ENCODE measurements around the gene SAE1.
"Not testable (repeated sequence)": the region's sequence is repeated elsewhere in the genome, so short reads cannot be mapped to it uniquely, and the experiment has no call there.

SAE1 gene

DNA sequence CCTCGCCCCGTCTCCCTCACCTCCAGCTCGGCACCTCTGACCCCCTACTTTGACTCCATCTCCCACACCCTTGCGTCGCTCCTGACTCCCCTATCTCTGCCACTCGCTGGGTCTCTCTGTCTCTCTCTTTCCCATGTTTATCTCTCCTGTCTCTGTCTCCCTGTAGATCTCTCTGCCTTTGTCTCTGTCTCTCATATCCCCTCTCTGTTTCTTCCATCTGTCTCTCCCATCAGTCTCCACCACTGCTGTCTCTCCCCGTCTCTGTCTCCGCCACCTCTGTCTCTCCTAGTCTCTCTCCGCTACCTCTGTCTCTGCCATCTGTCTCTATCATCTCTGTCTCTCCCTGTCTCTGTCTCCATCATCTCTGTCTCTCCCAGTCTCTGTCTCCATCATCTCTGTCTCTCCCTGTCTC lies 112.7 kb downstream of the SAE1 start:
- no peak for DNase-seq

DNA sequence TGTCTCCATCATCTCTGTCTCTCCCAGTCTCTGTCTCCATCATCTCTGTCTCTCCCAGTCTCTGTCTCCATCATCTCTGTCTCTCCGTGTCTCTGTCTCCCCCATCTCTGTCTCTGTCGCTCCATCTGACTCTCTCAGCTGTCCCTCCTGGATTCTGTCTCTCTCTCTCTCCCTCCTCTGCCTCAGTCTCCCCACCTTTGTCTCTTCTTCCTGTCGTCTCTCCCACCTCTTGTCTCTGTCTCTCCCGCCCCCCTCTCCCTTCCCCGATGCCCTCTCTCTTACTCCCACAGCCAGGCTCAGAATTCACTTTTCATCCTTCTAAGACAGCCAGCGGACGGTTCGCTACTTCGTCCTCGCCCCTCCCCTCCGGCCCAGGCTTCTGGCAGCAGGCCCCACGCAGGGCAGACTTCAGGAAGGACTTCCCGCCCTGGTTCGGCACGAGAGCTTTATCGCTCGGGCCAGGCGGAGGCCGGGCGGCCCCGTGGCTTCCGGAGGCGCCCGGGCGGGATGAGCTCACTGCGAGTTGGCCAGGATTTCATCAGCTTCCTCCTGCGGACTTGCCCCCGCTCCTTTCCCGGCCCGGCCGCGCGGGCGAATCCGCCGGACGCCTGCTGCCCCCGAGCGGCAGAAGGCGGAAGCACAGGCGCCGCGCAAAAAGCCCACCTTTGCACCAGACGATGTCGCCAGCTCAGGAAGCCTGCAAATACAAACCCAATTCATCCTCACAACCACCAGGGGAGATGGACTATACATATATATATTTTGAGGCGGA lies 113.3 kb downstream of the SAE1 start:
- peak; percentile 98 for DNase-seq

DNA sequence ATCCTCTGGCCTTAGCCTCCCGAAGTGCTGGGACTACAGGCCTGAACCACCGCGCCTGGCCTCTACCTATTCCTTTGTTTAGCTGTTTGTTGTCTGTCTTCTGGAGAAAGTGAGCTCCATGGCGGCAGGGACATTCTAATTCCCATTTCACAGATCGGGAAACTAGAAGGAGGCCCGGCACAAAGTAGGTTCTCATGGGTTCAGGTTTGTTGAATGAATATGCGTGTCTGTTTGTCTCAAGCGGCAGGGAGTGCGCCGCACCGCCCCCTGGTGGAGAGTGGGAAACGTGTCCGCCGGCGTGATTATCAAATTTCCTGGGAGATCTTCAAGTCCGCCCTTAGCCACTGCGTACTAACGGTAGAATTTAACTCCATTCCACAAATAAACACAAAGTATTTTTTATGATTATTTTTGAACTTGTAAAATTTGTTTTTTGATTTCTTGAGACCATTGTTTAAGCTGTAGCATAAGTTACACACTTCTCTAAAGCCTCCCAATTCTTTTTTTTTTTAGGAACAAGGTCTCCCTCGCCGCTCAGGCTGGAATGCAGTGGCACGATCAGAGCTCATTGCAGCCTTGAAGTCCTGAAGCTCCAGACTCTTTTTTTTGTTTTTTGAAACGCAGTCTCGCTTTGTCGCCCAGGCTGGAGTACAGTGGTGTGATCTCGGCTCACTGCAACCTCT lies 116.8 kb downstream of the SAE1 start:
- peak; percentile 87 for DNase-seq

DNA sequence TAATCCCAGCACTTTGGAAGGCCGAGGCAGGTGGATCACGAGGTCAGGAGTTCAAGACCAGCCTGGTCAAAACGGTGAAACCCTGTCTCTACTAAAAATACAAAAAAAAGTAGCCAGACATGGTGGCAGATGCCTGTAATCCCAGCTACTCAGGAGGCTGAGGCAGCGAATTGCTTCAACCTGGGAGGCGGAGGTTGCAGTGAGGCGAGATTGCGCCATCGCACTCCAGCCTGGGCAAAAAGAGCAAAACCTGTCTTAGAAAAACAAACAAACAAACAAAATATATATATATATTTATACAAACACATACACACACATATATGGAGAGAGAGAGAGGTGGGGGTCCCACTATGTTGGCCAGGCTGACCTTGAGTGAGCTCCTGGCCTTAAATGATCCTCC lies 122.4 kb downstream of the SAE1 start:
- not testable (repeated sequence) for DNase-seq

DNA sequence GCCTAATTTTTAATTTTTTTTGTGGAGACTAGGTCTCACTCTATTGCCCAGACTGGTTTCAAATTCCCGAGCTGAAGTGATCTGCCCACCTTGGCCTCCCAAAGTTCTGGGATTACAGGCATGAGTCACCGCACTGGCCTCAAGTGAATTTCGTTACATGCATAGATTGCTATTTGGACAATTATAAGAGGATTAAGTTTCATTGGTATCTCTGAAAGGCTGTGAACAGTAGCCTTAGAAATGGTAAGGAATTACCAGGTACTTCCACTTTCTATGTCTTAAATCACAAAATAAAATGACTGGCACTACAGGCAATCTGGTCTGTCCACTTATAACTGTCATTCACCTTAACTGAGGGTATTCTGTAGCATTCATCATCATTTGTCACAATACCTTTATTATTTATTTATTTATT lies 122.8 kb downstream of the SAE1 start:
- DNase-seq = no peak

DNA sequence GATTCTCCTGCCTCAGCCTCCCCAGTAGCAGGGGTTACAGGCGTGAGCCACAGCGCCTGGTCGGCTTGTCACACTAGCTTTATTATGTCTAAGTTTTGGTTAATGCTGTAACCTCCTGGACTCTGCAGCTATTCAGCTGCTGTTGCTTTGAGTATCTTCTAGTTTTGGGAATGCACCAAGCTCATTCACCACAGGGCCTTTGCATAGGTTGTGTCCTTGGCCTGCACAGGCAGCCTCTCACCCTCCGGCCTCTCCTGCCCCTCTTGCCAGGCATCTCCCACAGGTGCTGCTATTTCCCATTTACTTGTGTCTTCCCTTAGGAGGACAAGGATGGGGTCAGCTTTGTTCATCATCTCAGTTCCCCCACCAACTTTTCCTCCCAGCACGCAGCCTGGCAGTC lies 123.3 kb downstream of the SAE1 start:
- DNase-seq = no peak

DNA sequence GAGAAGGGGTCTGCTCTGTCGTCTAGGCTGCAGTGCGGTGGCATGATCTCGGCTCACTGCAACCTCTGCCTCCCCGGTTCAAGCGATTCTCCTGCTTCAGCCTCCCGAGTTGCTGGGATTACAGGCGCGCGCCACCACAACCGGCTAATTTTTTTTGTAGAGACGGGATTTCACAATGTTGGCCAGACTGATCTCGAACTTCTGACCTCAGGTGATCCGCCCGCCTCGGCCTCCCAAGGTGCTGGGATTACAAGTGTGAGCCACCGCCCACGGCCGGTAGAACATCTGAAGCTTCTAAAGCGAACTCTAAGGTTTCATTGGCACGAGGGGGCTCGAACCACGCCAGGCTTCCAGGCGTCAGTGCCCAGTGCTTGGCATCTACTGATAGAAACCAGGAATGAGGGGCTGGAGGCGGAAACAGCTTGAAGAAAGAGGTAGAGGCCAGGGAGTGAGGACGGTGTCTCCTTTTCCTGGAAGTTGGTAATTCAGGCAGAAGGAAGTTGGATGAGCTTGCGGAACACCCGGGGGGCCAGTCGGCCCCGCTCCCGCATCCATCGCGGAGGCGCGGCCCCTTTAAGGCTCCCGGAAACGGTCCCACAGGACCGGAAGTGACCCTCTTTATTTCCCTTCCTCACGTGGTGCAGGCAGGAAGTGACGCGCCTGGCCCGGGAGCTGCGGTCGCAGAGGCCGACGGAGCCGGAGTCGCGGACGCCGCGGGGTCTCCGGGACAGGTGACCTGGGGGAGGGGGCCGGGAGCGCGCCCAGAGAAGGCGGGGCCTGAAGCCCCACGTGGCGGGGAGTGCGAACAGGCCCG lies 125.5 kb downstream of the SAE1 start, which contains the start of gene CCDC9:
TSS of gene CCDC9 (plus strand) at position 647 of the 814 bp plus-strand sequence. CDS start 1,876 bp downstream, outside the sequence.
- DNase-seq = peak; percentile 98

DNA sequence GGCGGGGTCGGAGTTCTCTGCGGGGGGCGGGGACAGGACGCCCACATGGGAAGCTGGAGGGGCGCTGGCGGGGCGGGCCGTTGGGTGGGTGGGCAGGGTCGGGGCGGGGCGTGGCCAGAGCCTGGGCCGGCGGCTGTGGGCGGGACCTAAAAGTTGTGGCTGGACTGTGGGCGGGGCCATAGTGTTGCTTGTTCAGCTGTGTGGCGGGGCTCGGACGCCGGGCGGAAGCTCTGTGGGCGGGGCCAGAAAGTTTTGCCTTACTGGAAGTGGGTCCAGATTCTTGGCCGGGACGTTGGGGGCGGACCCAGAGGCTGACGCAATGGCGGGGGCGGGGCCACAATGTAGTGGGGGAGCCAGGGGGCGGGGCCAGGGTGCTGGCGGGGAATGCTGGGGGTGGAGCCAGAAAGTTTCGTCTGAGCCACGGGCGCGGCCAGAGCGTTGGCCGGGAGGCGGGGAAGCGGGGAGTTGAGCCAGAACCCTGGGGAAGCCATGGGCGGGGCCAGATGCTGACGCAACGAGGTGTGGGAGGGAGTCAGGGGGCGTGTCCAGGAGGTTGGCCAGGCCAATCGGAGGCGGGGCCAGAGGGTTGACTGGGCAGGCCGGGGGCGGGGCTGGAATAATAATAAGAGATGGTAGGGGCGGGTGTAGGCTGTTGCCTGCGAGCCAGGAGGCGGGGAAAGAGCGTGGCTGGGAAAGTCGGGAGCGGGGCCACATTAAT lies 126.2 kb downstream of the SAE1 start:
- peak; percentile 100 for DNase-seq

DNA sequence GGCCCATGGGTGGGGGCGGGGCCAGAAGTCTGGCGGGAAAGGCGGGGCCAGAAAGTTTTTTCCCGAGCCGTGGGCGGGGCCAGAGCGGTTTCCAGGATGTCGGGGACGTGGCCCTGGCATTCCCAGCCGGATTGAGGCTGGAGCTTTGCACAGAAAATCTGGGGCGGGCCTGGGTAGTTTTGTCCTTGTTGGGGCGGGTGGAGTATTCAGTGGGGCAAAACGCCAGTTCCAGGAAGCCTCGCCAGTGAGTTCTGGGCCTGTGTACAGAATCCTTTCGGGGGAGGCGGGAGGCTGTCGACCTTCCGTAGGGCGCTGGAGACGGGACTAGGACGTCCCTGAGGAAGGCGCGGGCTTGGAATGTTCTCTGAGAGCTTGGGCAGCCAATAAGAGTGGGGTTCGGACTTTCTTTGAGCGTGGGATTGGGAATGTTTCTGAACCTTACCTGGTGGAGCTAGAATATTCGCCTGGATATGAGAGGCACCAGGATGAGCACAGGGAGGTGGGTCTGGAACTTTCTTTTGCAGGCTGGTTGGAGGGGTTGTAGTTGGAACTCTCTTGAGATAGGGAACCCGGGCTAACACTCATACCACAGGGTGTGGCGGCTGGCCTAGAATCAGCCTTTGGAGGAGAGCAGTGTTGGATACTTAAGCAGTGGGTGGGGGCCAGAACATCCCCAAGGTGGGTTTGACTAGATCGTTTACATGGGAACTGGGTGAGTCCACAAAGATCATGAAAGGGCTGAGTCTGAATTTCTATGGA lies 127.0 kb downstream of the SAE1 start:
- DNase-seq = peak; percentile 59

DNA sequence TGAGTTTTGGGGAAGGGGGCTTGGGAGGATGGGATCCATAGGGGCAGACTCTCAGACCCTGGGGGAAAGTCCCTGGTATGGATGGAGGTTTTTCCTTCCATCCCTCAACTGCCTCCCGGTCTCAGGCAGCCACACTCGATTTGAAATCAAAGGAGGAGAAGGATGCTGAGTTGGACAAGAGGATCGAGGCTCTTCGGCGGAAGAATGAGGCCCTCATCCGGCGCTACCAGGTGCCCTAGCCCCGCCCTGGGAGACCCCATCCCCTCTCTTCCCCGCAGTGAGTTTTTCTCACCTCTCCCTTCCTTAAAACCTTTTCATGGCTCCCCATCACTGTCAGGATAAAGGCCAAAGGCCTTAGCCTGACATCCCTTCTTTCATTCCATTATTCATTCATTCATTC lies 127.8 kb downstream of the SAE1 start:
- DNase-seq = no peak

DNA sequence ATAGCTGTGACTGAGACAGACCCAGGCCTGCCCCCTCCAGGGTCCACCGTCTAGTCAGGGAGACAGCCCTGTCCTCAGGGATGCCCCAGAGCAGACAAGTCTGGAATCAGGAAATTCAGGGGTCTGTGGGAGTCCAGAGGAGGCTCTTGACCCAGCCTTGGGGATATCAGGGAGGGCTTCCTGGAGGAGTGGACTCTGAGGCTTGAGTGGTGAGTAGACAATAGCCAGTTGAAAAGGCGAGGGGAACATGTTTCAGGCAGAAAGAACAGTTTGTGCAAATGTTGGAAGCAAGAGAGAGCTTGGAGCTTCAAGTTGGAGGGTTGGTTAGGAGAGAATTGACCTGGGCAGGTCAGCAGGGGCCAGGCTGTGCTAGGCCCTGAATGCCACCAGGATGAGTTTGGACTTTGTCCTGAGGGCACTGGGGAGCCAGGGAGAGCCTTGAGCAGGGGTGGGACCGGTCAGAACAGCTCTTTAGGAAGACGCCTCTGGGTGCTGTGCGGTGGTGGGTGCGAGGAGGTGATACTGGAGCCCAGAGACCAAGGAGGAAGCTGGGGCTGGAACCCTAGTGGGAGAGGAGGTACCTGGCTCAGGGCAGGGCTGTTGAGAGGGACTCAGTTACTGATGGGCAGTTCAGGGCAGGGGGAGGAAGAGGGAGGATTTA lies 128.4 kb downstream of the SAE1 start:
- no peak for DNase-seq

All from hematopoietic multipotent progenitor cell treated with erythropoietin and hydrocortisone succinate and interleukin-3 and kit ligand, for 6 days (in vitro differentiated cells).